ENCODE results near the gene GNAZ. TPM values are rescaled to one million over a fixed set of nuclear protein-coding genes. Genes with fewer than 3 reads are reported as not detected.

Gene GNAZ
- total and polyA plus RNA-seq, 2 experiments from 2014 or later: 0.24 to 0.65 TPM

GRCh38 chr22:23103199-23103954, 33.1 kb downstream of the GNAZ start:
- no peak overlapping the region for H3K27ac ChIP-seq
- no peak overlapping the region for H3K4me2 ChIP-seq (ENCODE audit: unreplicated experiment)
- no peaks in the 10 kb centered on the region for H3K9me3 ChIP-seq (ENCODE audit: low read depth)
- no peak overlapping the region for H3K4me3 ChIP-seq
- in situ Hi-C loops (cut with MboI): no loop called here
- no peaks in the 10 kb centered on the region for H3K27me3 ChIP-seq (replicated peaks; ENCODE audit: insufficient read depth)
- TF ChIP-seq EZH2phosphoT487 (IDR thresholded peaks at IDR 0.05; ENCODE audit: insufficient read depth, low read depth) (no peak), EZH2 (IDR thresholded peaks at IDR 0.05; ENCODE audit: insufficient read depth, poor library complexity, severe bottlenecking) (no peak)
- no peaks in the 10 kb centered on the region for H3K4me1 ChIP-seq (ENCODE audit: insufficient read depth)
- no peaks in the 10 kb centered on the region for H4K20me1 ChIP-seq (ENCODE audit: insufficient read depth)
- DNase-seq: no peak
- H2AFZ ChIP-seq: no peak overlapping the region
- no peak overlapping the region for H3K9ac ChIP-seq
- 74 to 78% methylated on average over 13 of the region's 13 CpGs for WGBS, 2 experiments (ENCODE audit: low coverage in 1 of 2, low lambda C conversion rate in 2 of 2, missing lambda C conversion rate in 2 of 2)
- H3K36me3 ChIP-seq (ENCODE audit: low read depth): no peaks in the 10 kb centered on the region
- no peaks in the 10 kb centered on the region for H3K9me2 ChIP-seq (ENCODE audit: insufficient read depth)
- no peaks in the 10 kb centered on the region for H3F3A ChIP-seq (ENCODE audit: insufficient read depth)
- no peaks in the 10 kb centered on the region for H3K79me2 ChIP-seq (ENCODE audit: insufficient read depth)

- H3K4me2 ChIP-seq (ENCODE audit: unreplicated experiment): no peak overlapping the region
- H3F3A ChIP-seq (ENCODE audit: insufficient read depth): no peaks in the 10 kb centered on the region
- no peaks in the 10 kb centered on the region for H3K36me3 ChIP-seq (ENCODE audit: low read depth)
- H3K4me3 ChIP-seq: no peak overlapping the region
- H4K20me1 ChIP-seq (ENCODE audit: insufficient read depth): no peaks in the 10 kb centered on the region
- no peaks in the 10 kb centered on the region for H3K4me1 ChIP-seq (ENCODE audit: insufficient read depth)
- in situ Hi-C loops (cut with MboI): no loop called here
- no peak overlapping the region for H3K27ac ChIP-seq
- H3K9ac ChIP-seq: no peak overlapping the region
- DNase-seq: no peak
- no peaks in the 10 kb centered on the region for H3K27me3 ChIP-seq (replicated peaks; ENCODE audit: insufficient read depth)
- no peaks in the 10 kb centered on the region for H3K9me3 ChIP-seq (ENCODE audit: low read depth)
- H2AFZ ChIP-seq: no peak overlapping the region
- no peaks in the 10 kb centered on the region for H3K79me2 ChIP-seq (ENCODE audit: insufficient read depth)
- no peaks in the 10 kb centered on the region for H3K9me2 ChIP-seq (ENCODE audit: insufficient read depth)
- no peak for TF ChIP-seq EZH2phosphoT487 (IDR thresholded peaks at IDR 0.05; ENCODE audit: insufficient read depth, low read depth)
- no peak for TF ChIP-seq EZH2 (IDR thresholded peaks at IDR 0.05; ENCODE audit: insufficient read depth, poor library complexity, severe bottlenecking)
- WGBS, 2 experiments (ENCODE audit: low coverage in 1 of 2, low lambda C conversion rate in 2 of 2, missing lambda C conversion rate in 2 of 2): 78% methylated on average over 12 of the region's 12 CpGs
Measured at GRCh38 chr22:23104187-23104971, 34.1 kb downstream of the GNAZ start.

DNA sequence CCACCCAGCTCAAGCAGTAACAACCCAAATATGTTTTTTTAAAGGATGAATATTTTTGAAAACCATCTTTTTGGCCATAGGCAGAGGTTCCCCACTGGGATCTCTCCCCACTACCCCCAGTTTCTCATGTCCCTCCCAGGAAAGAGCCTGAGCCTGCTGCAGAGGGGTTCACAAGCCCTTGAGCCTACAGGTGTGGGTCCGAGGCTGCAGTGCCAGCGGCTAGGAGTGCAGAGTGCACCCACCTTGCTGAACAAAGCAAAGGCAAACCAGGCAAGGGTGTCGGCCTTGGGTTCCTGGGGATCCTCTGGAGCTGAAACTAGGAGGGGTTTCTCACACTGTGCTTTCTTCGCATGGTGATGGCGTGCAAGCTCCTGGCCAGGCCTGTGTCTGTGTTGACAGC, 35.0 kb downstream of the GNAZ start:
- TF ChIP-seq EZH2phosphoT487 (IDR thresholded peaks at IDR 0.05; ENCODE audit: insufficient read depth, low read depth): no peak

DNA sequence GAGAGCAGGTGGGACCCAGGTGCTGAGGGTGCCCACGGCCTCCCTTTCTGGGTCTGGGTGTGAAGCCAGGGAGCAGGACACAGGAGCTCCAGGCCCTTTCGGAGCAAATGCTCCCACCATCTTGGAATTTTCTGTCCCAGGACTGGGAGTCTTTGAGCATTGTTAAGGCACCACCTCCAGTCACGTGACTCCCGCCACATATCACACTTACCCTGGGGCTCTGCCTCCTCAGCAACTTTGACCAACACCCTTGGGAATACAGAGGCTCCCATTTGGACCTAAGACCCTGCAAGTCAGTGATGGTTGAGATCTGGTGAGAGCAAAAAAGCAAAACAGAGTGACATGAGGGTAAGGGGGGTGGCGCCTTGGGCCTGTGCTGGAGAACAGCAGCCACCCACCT, 35.6 kb downstream of the GNAZ start:
- Histone ChIP-seq H3K27ac (no peak overlapping the region), H3F3A (ENCODE audit: insufficient read depth) (no peaks in the 10 kb centered on the region), H3K36me3 (ENCODE audit: low read depth) (no peaks in the 10 kb centered on the region), H3K9ac (no peak overlapping the region), H3K4me3 (no peak overlapping the region), H4K20me1 (ENCODE audit: insufficient read depth) (no peaks in the 10 kb centered on the region), H3K4me2 (ENCODE audit: unreplicated experiment) (no peak overlapping the region), H3K9me3 (ENCODE audit: low read depth) (no peaks in the 10 kb centered on the region), H3K4me1 (ENCODE audit: insufficient read depth) (no peaks in the 10 kb centered on the region), H3K79me2 (ENCODE audit: insufficient read depth) (no peaks in the 10 kb centered on the region), H2AFZ (no peak overlapping the region), H3K27me3 (replicated peaks; ENCODE audit: insufficient read depth) (no peaks in the 10 kb centered on the region), H3K9me2 (ENCODE audit: insufficient read depth) (no peaks in the 10 kb centered on the region)
- WGBS, 2 experiments (ENCODE audit: low coverage in 1 of 2, low lambda C conversion rate in 2 of 2, missing lambda C conversion rate in 2 of 2): 78 to 86% methylated on average over 5 of the region's 5 CpGs
- in situ Hi-C loops (cut with MboI): no loop called here
- no peak for DNase-seq
- TF ChIP-seq EZH2 (IDR thresholded peaks at IDR 0.05; ENCODE audit: insufficient read depth, poor library complexity, severe bottlenecking) (no peak), EZH2phosphoT487 (IDR thresholded peaks at IDR 0.05; ENCODE audit: insufficient read depth, low read depth) (no peak)

More for the DNA sequence above, 35.0 kb downstream of the GNAZ start:
- in situ Hi-C loops (cut with MboI): no loop called here
- DNase-seq: no peak
- no peaks in the 10 kb centered on the region for H3K79me2 ChIP-seq (ENCODE audit: insufficient read depth)
- H3F3A ChIP-seq (ENCODE audit: insufficient read depth): no peaks in the 10 kb centered on the region
- H3K9me3 ChIP-seq (ENCODE audit: low read depth): no peaks in the 10 kb centered on the region
- no peak overlapping the region for H2AFZ ChIP-seq
- H3K27ac ChIP-seq: no peak overlapping the region
- H3K9ac ChIP-seq: no peak overlapping the region
- H3K27me3 ChIP-seq (replicated peaks; ENCODE audit: insufficient read depth): no peaks in the 10 kb centered on the region
- H3K4me3 ChIP-seq: no peak overlapping the region
- H3K4me2 ChIP-seq (ENCODE audit: unreplicated experiment): no peak overlapping the region
- WGBS, 2 experiments (ENCODE audit: low coverage in 1 of 2, low lambda C conversion rate in 2 of 2, missing lambda C conversion rate in 2 of 2): 75 to 76% methylated on average over 5 of the region's 5 CpGs
- no peaks in the 10 kb centered on the region for H3K4me1 ChIP-seq (ENCODE audit: insufficient read depth)
- H3K36me3 ChIP-seq (ENCODE audit: low read depth): no peaks in the 10 kb centered on the region
- no peaks in the 10 kb centered on the region for H3K9me2 ChIP-seq (ENCODE audit: insufficient read depth)
- no peaks in the 10 kb centered on the region for H4K20me1 ChIP-seq (ENCODE audit: insufficient read depth)
